NT2/D1 (cell line): ENCODE measurements around the gene CDC14B.

ENCODE experiments used
- DNase-seq: peaks from one replicate; pipeline ENCODE4 v3.0.0-alpha.2; 2011; ENCODE audit warnings: low read depth, low spot score
- H3K27me3 ChIP-seq: 2 replicates; pipeline ENCODE4 v1.6.0; 2011; ENCODE audit warnings: mild to moderate bottlenecking; ENCODE audit not compliant: insufficient read length, insufficient read depth
- H3K36me3 ChIP-seq: 2 replicates; pipeline ENCODE4 v1.6.1; 2011; ENCODE audit warnings: mild to moderate bottlenecking, low read length, mixed read lengths; ENCODE audit not compliant: insufficient read depth, insufficient read length
- H3K4me1 ChIP-seq: 2 replicates; pipeline ENCODE4 v1.5.1; 2011; ENCODE audit not compliant: insufficient read depth, insufficient read length
- H3K4me3 ChIP-seq: 2 replicates; pipeline ENCODE4 v1.5.1; 2011; ENCODE audit warnings: low read depth; ENCODE audit not compliant: insufficient read length
- H3K9ac ChIP-seq: 2 replicates; pipeline ENCODE4 v1.6.0; 2011; ENCODE audit warnings: low read depth; ENCODE audit not compliant: insufficient read length
- H3K9me3 ChIP-seq: 2 replicates; pipeline ENCODE4 v1.5.1; 2011; ENCODE audit warnings: mild to moderate bottlenecking, low read length; ENCODE audit not compliant: insufficient read depth
- SUZ12 ChIP-seq: IDR thresholded peaks from 2 replicates; pipeline ENCODE4 v1.6.1; 2011; ENCODE audit not compliant: insufficient read length, insufficient read depth; ENCODE audit errors: extremely low read depth
- YY1 ChIP-seq: IDR thresholded peaks from 2 replicates; pipeline ENCODE4 v1.6.1; 2011; ENCODE audit not compliant: insufficient read length, insufficient read depth
- ZNF274 ChIP-seq: IDR thresholded peaks from 2 replicates; pipeline ENCODE4 v1.6.1; 2011; ENCODE audit warnings: mild to moderate bottlenecking, low read depth, low read length

Gene CDC14B

GRCh38 chr9:96491079-96491879 lies 128.4 kb downstream of the CDC14B start:
- TF ChIP-seq SUZ12 (no peak), YY1 (no peak), ZNF274 (no peak)
- Histone ChIP-seq H3K27me3 (no peaks in the 10 kb centered on the region), H3K4me1 (peaks cover 3% of the 10 kb centered on the region), H3K4me3 (no peak overlapping the region), H3K9me3 (no peaks in the 10 kb centered on the region), H3K9ac (no peak overlapping the region), H3K36me3 (peaks cover 73% of the 10 kb centered on the region)
- no peak for DNase-seq

- H3K4me1 ChIP-seq, result peaks cover 3% of the 10 kb centered on the region
- no peaks in the 10 kb centered on the region for H3K9me3 ChIP-seq
- no peaks in the 10 kb centered on the region for H3K27me3 ChIP-seq
- H3K9ac ChIP-seq, result no peak overlapping the region
- TF ChIP-seq SUZ12 (no peak), ZNF274 (no peak), YY1 (no peak)
- H3K4me3 ChIP-seq, result no peak overlapping the region
- H3K36me3 ChIP-seq, result peaks cover 71% of the 10 kb centered on the region
- DNase-seq, result no peak
These were observed 129.0 kb downstream of the CDC14B start for GRCh38 chr9:96490534-96491078.

GRCh38 chr9:96489482-96489979 lies 130.1 kb downstream of the CDC14B start:
- Histone ChIP-seq H3K36me3 (peaks cover 79% of the 10 kb centered on the region), H3K4me1 (peaks cover 3% of the 10 kb centered on the region), H3K9me3 (no peaks in the 10 kb centered on the region), H3K9ac (no peak overlapping the region), H3K4me3 (no peak overlapping the region), H3K27me3 (no peaks in the 10 kb centered on the region)
- no peak for DNase-seq
- TF ChIP-seq YY1 (no peak), SUZ12 (no peak), ZNF274 (no peak)

GRCh38 chr9:96487949-96488348 lies 131.7 kb downstream of the CDC14B start:
- no peak for DNase-seq
- TF ChIP-seq SUZ12 (no peak), ZNF274 (no peak), YY1 (no peak)
- Histone ChIP-seq H3K36me3 (peaks cover 79% of the 10 kb centered on the region), H3K9me3 (no peaks in the 10 kb centered on the region), H3K4me1 (no peaks in the 10 kb centered on the region), H3K4me3 (no peak overlapping the region), H3K9ac (no peak overlapping the region), H3K27me3 (no peaks in the 10 kb centered on the region)

GRCh38 chr9:96487029-96487396 lies 132.6 kb downstream of the CDC14B start:
- Histone ChIP-seq H3K4me3 (no peak overlapping the region), H3K4me1 (no peaks in the 10 kb centered on the region), H3K9me3 (no peaks in the 10 kb centered on the region), H3K27me3 (no peaks in the 10 kb centered on the region), H3K9ac (no peak overlapping the region), H3K36me3 (peaks cover 72% of the 10 kb centered on the region)
- no peak for TF ChIP-seq SUZ12
- TF ChIP-seq ZNF274, result no peak
- TF ChIP-seq YY1, result no peak
- DNase-seq, result no peak

GRCh38 chr9:96486386-96487028 lies 133.1 kb downstream of the CDC14B start:
- Histone ChIP-seq H3K4me3 (no peak overlapping the region), H3K9me3 (no peaks in the 10 kb centered on the region), H3K4me1 (no peaks in the 10 kb centered on the region), H3K9ac (no peak overlapping the region), H3K27me3 (no peaks in the 10 kb centered on the region), H3K36me3 (peaks cover 67% of the 10 kb centered on the region)
- DNase-seq, result no peak
- no peak for TF ChIP-seq ZNF274
- no peak for TF ChIP-seq SUZ12
- TF ChIP-seq YY1, result no peak

GRCh38 chr9:96485280-96485679 lies 134.4 kb downstream of the CDC14B start:
- H3K9ac ChIP-seq, result no peak overlapping the region
- H3K4me3 ChIP-seq, result no peak overlapping the region
- no peaks in the 10 kb centered on the region for H3K27me3 ChIP-seq
- no peaks in the 10 kb centered on the region for H3K9me3 ChIP-seq
- TF ChIP-seq SUZ12 (no peak), ZNF274 (no peak), YY1 (no peak)
- DNase-seq, result no peak
- H3K4me1 ChIP-seq, result no peaks in the 10 kb centered on the region
- H3K36me3 ChIP-seq, result peaks cover 55% of the 10 kb centered on the region
